NB4 (cell line): ENCODE results near the gene ANKRD60.
A peak's percentile ranks its signal among the peaks of the same experiment; 100 is the strongest.

Experiments
- DNase-seq: peaks from one replicate; pipeline ENCODE4 v3.0.0; 2010; ENCODE audit warnings: low read depth
- H3K4me3 ChIP-seq: one replicate; pipeline ENCODE4 v1.5.1; 2011; ENCODE audit warnings: mild to moderate bottlenecking, low read depth, low read length, moderate library complexity
- MYC ChIP-seq: IDR thresholded peaks from 2 replicates; pipeline ENCODE4 v1.6.1; 2011; ENCODE audit warnings: low read depth, low read length
- POLR2A ChIP-seq: IDR thresholded peaks from 2 replicates; pipeline ENCODE4 v1.6.1; 2011; ENCODE audit warnings: mild to moderate bottlenecking; ENCODE audit not compliant: insufficient read length; ENCODE audit errors: extremely low read depth
- TF ChIP-seq, protein P1 (sequence below): IDR thresholded peaks from 2 replicates; pipeline ENCODE4 v1.6.1; 2011; ENCODE audit warnings: low read depth, low read length
- TF ChIP-seq, protein P2 (sequence below): IDR thresholded peaks from one replicate; pipeline ENCODE4 v1.5.1; 2012; ENCODE audit warnings: low read depth, low read length

ANKRD60 gene

DNA sequence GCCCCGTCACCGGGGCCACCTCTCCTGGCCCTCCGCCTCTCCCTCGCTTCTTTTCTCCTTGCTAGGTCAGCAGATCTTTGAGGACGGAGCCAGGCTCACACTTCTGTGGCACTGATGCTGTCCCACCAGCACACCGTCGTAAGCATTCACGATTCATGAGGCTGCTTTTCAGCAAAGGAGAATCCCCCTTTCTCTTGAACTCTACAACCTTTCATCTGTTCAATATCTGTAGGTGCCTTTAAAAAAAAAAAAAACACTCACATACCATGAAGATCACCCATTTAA is 31.3 kb downstream of the ANKRD60 start:
- no peak for DNase-seq
- TF ChIP-seq, protein P1, sequence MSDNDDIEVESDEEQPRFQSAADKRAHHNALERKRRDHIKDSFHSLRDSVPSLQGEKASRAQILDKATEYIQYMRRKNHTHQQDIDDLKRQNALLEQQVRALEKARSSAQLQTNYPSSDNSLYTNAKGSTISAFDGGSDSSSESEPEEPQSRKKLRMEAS, result no peak
- no peak for TF ChIP-seq MYC
- TF ChIP-seq, protein P2, sequence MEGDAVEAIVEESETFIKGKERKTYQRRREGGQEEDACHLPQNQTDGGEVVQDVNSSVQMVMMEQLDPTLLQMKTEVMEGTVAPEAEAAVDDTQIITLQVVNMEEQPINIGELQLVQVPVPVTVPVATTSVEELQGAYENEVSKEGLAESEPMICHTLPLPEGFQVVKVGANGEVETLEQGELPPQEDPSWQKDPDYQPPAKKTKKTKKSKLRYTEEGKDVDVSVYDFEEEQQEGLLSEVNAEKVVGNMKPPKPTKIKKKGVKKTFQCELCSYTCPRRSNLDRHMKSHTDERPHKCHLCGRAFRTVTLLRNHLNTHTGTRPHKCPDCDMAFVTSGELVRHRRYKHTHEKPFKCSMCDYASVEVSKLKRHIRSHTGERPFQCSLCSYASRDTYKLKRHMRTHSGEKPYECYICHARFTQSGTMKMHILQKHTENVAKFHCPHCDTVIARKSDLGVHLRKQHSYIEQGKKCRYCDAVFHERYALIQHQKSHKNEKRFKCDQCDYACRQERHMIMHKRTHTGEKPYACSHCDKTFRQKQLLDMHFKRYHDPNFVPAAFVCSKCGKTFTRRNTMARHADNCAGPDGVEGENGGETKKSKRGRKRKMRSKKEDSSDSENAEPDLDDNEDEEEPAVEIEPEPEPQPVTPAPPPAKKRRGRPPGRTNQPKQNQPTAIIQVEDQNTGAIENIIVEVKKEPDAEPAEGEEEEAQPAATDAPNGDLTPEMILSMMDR, result no peak
- TF ChIP-seq POLR2A, result no peak
- H3K4me3 ChIP-seq, result no peak overlapping the region

DNA sequence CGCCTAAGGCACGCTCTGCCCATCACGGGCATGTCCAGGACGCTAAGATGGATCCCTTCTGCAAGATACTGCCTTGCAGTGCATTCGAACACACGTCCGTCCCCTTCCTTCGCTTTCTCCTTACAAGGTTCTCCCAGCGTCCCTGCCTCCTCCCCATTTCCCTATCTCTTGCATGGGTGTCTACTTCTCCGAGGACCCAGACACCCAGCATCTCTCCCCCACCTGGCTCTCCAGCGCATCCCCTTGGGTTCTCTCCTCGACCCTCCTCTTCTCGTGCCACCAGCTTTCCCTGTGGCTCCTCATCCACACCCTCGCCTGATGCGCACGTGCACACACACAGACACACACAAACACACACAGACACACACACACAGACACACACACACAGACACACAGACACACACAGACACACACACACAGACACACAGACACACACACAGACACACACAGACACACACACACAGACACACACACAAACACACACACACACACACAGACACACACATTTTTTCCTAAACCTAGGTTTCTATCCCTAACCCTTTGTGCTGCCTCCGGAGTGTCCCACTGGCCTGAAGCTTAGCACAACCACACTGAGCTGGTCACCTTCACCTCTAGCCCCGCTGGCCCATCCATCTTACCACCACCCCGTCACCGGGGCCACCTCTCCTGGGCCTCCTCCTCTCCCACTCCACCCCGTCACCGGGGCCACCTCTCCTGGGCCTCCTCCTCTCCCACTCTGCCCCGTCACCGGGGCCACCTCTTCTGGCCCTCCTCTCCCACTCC is 31.9 kb downstream of the ANKRD60 start:
- no peak for DNase-seq
- TF ChIP-seq, protein P2, result no peak
- TF ChIP-seq POLR2A (no peak), MYC (no peak)
- TF ChIP-seq, protein P1, result no peak
- H3K4me3 ChIP-seq, result no peak overlapping the region

DNA sequence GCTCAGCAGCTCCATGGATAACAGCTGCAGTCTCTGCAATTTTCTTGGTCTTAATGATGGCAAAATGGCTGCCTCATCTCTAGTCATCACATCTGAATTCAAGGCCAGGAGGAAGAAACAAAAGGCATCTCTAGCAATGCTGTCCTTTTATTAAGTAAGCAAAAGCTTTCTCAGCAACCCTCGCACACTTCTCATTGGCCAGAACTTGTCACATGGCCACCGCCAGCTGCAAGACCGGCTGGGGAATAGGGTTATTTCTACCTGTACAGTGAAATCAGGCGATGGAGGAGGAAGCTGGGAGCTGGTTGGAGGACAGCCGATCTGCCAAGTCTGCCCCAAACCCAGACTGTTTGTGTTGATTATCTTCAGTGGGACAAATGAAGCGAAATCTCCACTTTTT is 33.4 kb downstream of the ANKRD60 start:
- no peak overlapping the region for H3K4me3 ChIP-seq
- DNase-seq, result no peak

DNA sequence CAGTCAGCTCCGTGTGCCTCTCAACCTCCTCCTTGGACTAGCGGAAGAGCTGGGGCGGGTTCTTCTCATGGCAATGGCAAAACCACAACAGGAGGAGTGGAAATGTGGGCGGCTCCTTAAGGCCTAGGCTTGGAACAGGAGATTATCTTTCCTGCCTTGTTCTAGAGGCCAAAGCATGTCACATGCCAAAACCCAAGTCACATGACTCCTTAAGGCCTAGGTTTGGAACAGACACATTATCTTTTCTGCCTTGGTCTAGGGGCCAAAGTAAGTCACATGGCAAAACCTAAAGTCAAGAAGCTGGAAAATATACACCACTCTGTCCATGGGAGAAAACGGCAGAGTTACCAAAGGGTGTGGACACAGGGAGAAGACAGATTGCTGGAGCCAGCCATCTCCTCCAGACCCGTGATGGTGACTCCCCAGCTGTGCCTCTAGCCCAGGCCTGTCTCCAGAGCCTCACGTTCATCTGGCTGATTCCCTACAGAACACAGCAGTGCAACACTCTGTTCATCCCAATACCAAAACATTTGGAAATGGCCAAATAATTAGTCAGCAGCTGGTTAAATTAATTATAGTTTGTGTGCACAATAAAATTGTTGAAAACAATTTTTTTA is 34.2 kb downstream of the ANKRD60 start:
- DNase-seq, result no peak
- no peak overlapping the region for H3K4me3 ChIP-seq
- TF ChIP-seq, protein P2, result no peak
- TF ChIP-seq, protein P1, result no peak
- TF ChIP-seq POLR2A, result no peak
- no peak for TF ChIP-seq MYC

More for the DNA sequence above, 33.4 kb downstream of the ANKRD60 start:
- TF ChIP-seq, protein P1, result no peak
- TF ChIP-seq MYC, result no peak
- no peak for TF ChIP-seq POLR2A
- TF ChIP-seq, protein P2, result no peak

DNA sequence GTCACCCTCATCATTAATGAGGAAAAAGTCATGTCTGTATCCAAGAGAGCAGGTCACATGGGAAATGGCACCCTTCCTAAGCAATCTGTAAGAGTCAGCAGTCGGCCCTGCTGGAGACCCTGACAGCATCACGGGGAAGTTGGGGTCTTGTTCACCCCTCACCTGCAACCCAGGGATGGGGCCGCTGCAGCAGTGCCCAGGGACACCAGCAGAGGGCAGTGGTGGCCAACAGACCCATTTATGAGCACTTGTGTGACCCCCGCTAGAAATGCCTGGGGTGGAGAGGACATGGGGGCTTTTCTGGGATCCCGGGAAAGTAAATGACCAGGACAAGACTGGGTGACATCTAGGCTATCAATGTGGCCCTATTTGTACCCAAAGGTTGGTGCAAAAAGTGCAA is 35.9 kb downstream of the ANKRD60 start:
- peak; percentile 20 for DNase-seq
- no peak overlapping the region for H3K4me3 ChIP-seq
- TF ChIP-seq, protein P1, result no peak
- TF ChIP-seq POLR2A (no peak), MYC (no peak)
- TF ChIP-seq, protein P2, result peak; percentile 95
